Measurements from ENCODE around the gene PTPN14.

The PTPN14 gene

DNA sequence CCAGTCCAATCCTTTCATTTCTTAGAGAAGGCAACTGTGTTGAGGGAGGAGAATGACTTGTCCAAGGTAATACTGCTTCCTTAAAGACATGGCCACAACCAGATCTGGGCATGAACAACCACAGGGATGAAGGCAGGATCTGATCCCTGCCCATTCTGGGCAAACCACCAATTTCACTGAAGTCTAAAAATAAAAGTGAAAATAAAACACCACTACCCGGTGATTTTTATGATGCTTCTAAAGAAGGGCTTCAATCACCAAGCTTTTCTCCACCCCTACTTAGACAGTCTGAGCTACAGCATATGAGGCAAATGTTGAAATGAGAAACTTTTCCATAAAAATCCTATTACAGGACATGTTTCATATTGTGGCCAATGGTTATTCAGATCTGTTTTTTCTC lies 133.0 kb downstream of the PTPN14 start:
- TF ChIP-seq ARNT (IDR thresholded peaks at IDR 0.05) (no peak), SUZ12 (IDR thresholded peaks at IDR 0.05) (no peak), NFRKB (IDR thresholded peaks at IDR 0.05) (no peak), SP1 (IDR thresholded peaks at IDR 0.05) (no peak), L3MBTL2 (conservative IDR thresholded peaks at IDR 0.05) (no peak), HDGF (IDR thresholded peaks at IDR 0.05; ENCODE audit: borderline replicate concordance) (no peak), CTBP1 (IDR thresholded peaks at IDR 0.05; ENCODE audit: borderline replicate concordance) (no peak), FOXM1 (IDR thresholded peaks at IDR 0.05; ENCODE audit: borderline replicate concordance) (no peak), ELF4 (IDR thresholded peaks at IDR 0.05) (no peak), FOXA1 (IDR thresholded peaks at IDR 0.05) (no peak), TARDBP (IDR thresholded peaks at IDR 0.05) (no peak)
- TF ChIP-seq, protein P1, sequence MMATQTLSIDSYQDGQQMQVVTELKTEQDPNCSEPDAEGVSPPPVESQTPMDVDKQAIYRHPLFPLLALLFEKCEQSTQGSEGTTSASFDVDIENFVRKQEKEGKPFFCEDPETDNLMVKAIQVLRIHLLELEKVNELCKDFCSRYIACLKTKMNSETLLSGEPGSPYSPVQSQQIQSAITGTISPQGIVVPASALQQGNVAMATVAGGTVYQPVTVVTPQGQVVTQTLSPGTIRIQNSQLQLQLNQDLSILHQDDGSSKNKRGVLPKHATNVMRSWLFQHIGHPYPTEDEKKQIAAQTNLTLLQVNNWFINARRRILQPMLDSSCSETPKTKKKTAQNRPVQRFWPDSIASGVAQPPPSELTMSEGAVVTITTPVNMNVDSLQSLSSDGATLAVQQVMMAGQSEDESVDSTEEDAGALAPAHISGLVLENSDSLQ (IDR thresholded peaks at IDR 0.05): no peak
- ChIA-PET POLR2A (no interaction called here), CTCF (no interaction called here)
- no peak for DNase-seq (ENCODE audit: extremely low spot score)

DNA sequence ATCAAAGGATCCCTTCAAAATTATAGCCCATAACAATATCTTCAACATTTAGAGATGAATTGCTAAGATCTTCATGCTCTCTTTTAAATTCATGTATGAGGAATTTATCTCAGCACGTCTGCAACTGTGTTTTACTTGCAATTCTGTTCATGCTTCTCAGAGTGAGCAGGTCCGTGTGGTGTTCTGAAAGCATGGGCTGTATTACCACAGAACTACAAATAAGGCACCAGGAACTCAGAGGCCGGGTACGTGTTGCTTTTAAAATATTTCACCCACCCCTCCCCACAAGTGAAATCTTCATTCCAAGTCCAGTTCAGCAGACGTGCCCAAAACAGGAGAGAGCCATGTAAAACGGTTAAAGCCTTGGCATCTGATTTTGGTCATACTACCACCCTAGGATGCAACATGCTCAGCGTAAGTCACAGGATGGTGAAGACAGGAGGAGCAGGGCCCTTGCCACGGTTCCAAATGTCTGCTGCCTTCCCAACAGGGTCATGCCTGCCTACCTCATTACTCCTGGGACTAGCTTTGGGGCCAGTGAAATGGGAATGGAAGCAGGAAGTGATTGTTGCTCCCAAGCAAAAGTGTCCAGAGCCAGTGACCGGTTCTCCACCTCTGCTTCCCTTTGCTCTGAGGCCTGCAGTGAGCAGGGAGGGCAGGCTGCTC lies 133.7 kb downstream of the PTPN14 start:
- POLR2A ChIA-PET: no interaction called here
- CTCF ChIA-PET: no interaction called here
- no peak for DNase-seq (ENCODE audit: extremely low spot score)
- TF ChIP-seq ARNT (IDR thresholded peaks at IDR 0.05) (no peak), CTBP1 (IDR thresholded peaks at IDR 0.05; ENCODE audit: borderline replicate concordance) (no peak), NFRKB (IDR thresholded peaks at IDR 0.05) (no peak)

DNA sequence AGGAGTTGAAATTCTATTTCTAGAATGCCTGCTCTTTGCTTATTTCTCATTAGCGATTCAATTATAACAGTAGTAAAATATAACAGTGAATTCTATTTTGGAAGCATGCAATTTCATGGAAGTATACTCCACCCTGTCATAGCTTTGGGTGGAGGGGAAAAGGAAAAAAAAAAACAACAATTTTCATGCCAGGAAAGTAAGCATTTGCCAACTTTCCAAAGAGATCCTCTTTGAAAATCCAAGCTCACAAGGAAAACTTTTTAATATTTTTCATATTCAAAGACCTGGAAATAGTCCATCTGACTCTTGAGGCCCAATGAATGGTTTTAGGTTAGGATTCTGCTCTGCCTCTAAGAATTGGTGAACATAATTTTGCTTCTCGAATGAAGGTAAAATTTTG lies 134.5 kb downstream of the PTPN14 start:
- TF ChIP-seq SP1 (IDR thresholded peaks at IDR 0.05): no peak
- no peak for TF ChIP-seq ZNF384 (IDR thresholded peaks at IDR 0.05)
- no peak for TF ChIP-seq ARNT (IDR thresholded peaks at IDR 0.05)
- TF ChIP-seq SUZ12 (IDR thresholded peaks at IDR 0.05): no peak
- ChIA-PET CTCF (no interaction called here), POLR2A (no interaction called here)
- no peak for DNase-seq (ENCODE audit: extremely low spot score)

DNA sequence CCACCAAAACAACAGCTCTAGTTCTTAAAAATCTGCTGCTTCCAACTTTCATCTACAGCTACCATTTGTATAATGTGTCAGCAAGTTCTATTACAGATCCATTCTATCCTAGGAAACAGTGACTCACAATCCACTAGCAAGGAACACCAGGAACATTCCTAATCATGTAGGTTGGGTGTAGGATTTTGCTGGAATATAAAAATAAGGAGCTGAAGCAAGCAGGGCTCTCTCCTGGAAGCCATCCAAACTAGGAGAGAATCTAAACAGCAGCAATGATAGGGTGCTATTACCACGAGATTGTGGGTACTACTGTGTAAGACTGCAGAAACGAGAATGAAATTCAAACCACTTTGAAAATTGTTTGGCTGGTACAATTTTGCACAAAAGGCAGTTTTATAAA lies 135.0 kb downstream of the PTPN14 start:
- CTCF ChIA-PET: no interaction called here
- TF ChIP-seq CTBP1 (IDR thresholded peaks at IDR 0.05; ENCODE audit: borderline replicate concordance) (no peak), FOXM1 (IDR thresholded peaks at IDR 0.05; ENCODE audit: borderline replicate concordance) (no peak), L3MBTL2 (conservative IDR thresholded peaks at IDR 0.05) (no peak), ELF4 (IDR thresholded peaks at IDR 0.05) (no peak), FOXA1 (IDR thresholded peaks at IDR 0.05) (no peak), NFRKB (IDR thresholded peaks at IDR 0.05) (no peak), ZNF384 (IDR thresholded peaks at IDR 0.05) (no peak), LEF1 (IDR thresholded peaks at IDR 0.05; ENCODE audit: borderline replicate concordance) (no peak), SP1 (IDR thresholded peaks at IDR 0.05) (no peak), ARNT (IDR thresholded peaks at IDR 0.05) (no peak), HDGF (IDR thresholded peaks at IDR 0.05; ENCODE audit: borderline replicate concordance) (no peak), BHLHE40 (IDR thresholded peaks at IDR 0.05; ENCODE audit: borderline replicate concordance) (no peak), FOXK2 (IDR thresholded peaks at IDR 0.05) (no peak), SUZ12 (IDR thresholded peaks at IDR 0.05) (no peak), TARDBP (IDR thresholded peaks at IDR 0.05) (no peak)
- TF ChIP-seq, protein P1 (IDR thresholded peaks at IDR 0.05): no peak
- POLR2A ChIA-PET: no interaction called here
- no peak for DNase-seq (ENCODE audit: extremely low spot score)

DNA sequence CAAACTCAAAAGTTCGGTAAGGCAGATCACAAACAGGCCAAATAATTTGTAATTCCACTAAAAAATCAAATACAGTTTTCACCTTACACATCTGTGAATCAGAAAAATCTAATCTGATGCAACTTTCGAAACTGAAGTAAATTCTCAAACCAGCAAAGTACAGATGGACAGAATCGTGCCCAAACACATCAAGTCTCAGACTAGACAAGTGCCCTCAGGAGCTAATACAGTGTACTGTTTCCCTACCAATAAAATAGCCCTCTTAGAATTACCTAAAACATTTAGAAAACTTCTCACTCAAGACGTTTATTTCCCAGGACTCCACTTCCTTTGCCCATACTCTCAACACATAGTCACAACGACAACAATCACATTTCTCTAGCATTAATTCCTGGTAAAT lies 136.3 kb downstream of the PTPN14 start:
- POLR2A ChIA-PET: no interaction called here
- DNase-seq (ENCODE audit: extremely low spot score): no peak
- CTCF ChIA-PET: no interaction called here
- TF ChIP-seq FOXA1 (IDR thresholded peaks at IDR 0.05): no peak
- no peak for TF ChIP-seq LEF1 (IDR thresholded peaks at IDR 0.05; ENCODE audit: borderline replicate concordance)
- no peak for TF ChIP-seq NFRKB (IDR thresholded peaks at IDR 0.05)
- TF ChIP-seq FOXK2 (IDR thresholded peaks at IDR 0.05): no peak
- no peak for TF ChIP-seq TARDBP (IDR thresholded peaks at IDR 0.05)
- no peak for TF ChIP-seq HDGF (IDR thresholded peaks at IDR 0.05; ENCODE audit: borderline replicate concordance)
- TF ChIP-seq CTBP1 (IDR thresholded peaks at IDR 0.05; ENCODE audit: borderline replicate concordance): no peak
- no peak for TF ChIP-seq SP1 (IDR thresholded peaks at IDR 0.05)
- no peak for TF ChIP-seq BHLHE40 (IDR thresholded peaks at IDR 0.05; ENCODE audit: borderline replicate concordance)
- no peak for TF ChIP-seq FOXM1 (IDR thresholded peaks at IDR 0.05; ENCODE audit: borderline replicate concordance)
- TF ChIP-seq ZNF384 (IDR thresholded peaks at IDR 0.05): no peak
- TF ChIP-seq L3MBTL2 (conservative IDR thresholded peaks at IDR 0.05): no peak
- no peak for TF ChIP-seq ELF4 (IDR thresholded peaks at IDR 0.05)
- no peak for TF ChIP-seq SUZ12 (IDR thresholded peaks at IDR 0.05)
- TF ChIP-seq, protein P1 (IDR thresholded peaks at IDR 0.05): no peak
- TF ChIP-seq ARNT (IDR thresholded peaks at IDR 0.05): no peak

DNA sequence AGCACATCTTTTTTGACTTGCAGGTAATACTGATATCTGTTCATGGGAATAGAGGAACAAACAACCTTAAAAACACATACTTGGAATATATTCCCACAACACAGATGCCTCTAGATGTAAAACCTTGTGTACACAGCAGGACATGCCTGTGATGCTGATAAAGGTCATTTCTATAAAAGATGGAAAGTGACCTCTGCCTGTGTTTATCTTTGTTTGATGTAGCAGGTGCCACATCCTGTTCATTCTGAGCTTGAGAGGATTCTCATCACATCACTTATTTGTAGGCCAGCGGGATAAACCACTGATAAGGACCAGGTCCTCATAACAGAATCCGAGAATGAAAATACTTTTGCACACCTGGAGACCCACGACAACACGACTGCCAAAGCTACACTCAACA lies 136.7 kb downstream of the PTPN14 start:
- POLR2A ChIA-PET: no interaction called here
- no peak for DNase-seq (ENCODE audit: extremely low spot score)
- TF ChIP-seq SP1 (IDR thresholded peaks at IDR 0.05) (no peak), FOXK2 (IDR thresholded peaks at IDR 0.05) (no peak), FOXA1 (IDR thresholded peaks at IDR 0.05) (no peak), L3MBTL2 (conservative IDR thresholded peaks at IDR 0.05) (no peak)
- CTCF ChIA-PET: no interaction called here

DNA sequence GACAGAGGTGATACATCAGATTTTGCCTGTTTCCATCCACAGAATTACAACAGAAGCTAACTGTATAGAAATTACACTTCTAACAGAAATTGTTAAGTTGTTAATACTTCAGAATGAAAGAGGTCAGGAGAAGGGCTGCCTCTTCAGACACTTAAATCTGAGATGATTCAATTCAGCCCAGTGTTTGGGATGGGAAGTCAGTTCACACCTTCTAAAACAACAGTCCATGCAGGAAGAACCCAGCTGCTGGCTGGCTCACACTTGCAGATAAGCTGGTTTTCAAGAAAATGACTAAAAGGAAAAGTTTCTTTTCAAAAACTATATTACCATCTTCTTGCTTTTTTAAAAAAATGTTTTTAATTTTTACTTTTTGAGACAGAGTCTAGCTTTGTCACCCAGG lies 138.1 kb downstream of the PTPN14 start:
- DNase-seq (ENCODE audit: extremely low spot score): no peak
- ChIA-PET POLR2A (no interaction called here), CTCF (interaction anchor here (0.6 kb wide), 1 partner anchor 1034 kb away, joined by 3 read pairs; no protein-coding TSS in a partner anchor)
- TF ChIP-seq SP1 (IDR thresholded peaks at IDR 0.05) (no peak), LEF1 (IDR thresholded peaks at IDR 0.05; ENCODE audit: borderline replicate concordance) (no peak), FOXM1 (IDR thresholded peaks at IDR 0.05; ENCODE audit: borderline replicate concordance) (no peak), L3MBTL2 (conservative IDR thresholded peaks at IDR 0.05) (no peak), SUZ12 (IDR thresholded peaks at IDR 0.05) (no peak), ARNT (IDR thresholded peaks at IDR 0.05) (no peak), ELF4 (IDR thresholded peaks at IDR 0.05) (no peak), FOXA1 (IDR thresholded peaks at IDR 0.05) (no peak), HDGF (IDR thresholded peaks at IDR 0.05; ENCODE audit: borderline replicate concordance) (no peak), BHLHE40 (IDR thresholded peaks at IDR 0.05; ENCODE audit: borderline replicate concordance) (no peak), TARDBP (IDR thresholded peaks at IDR 0.05) (no peak), FOXK2 (IDR thresholded peaks at IDR 0.05) (no peak), CTBP1 (IDR thresholded peaks at IDR 0.05; ENCODE audit: borderline replicate concordance) (no peak), NFRKB (IDR thresholded peaks at IDR 0.05) (no peak), ZNF384 (IDR thresholded peaks at IDR 0.05) (no peak)
- TF ChIP-seq, protein P1 (IDR thresholded peaks at IDR 0.05): no peak
